Astrocyte (in vitro differentiated cells and primary cell): ENCODE data around the gene HOXD4. TPM values are rescaled to one million over a fixed set of nuclear protein-coding genes. Genes with fewer than 3 reads are reported as not detected.

Experiments
- DNase-seq: peaks from one replicate; pipeline ENCODE4 v3.0.0-alpha.2; 2010; ENCODE audit warnings: low read depth
- FAIRE-seq: peaks from 2 replicates; lab custom pipeline; 2011; peaks lifted over from hg19 to GRCh38; lab: Jason Lieb, UNC
- H2AFZ ChIP-seq: 2 replicates; pipeline ENCODE4 v1.6.0; 2012; ENCODE audit warnings: low read depth, low read length, inconsistent platforms
- H3K27ac ChIP-seq: 2 replicates; pipeline ENCODE4 v1.5.1; 2011; ENCODE audit warnings: low read depth, low read length, inconsistent platforms
- H3K27me3 ChIP-seq: 2 replicates; pipeline ENCODE4 v1.6.0; 2011; ENCODE audit warnings: low read length, inconsistent platforms; ENCODE audit not compliant: insufficient read depth
- H3K36me3 ChIP-seq: 2 replicates; pipeline ENCODE4 v1.5.1; 2011; ENCODE audit warnings: low read length, inconsistent platforms; ENCODE audit not compliant: insufficient read depth
- H3K4me1 ChIP-seq: 2 replicates; pipeline ENCODE4 v1.5.1; 2011; ENCODE audit warnings: low read length, inconsistent platforms; ENCODE audit not compliant: insufficient read depth
- H3K4me2 ChIP-seq: 2 replicates; pipeline ENCODE4 v1.6.0; 2012; ENCODE audit warnings: low read length, inconsistent platforms
- H3K4me3 ChIP-seq: 2 replicates; pipeline ENCODE4 v1.5.1; 2011; ENCODE audit warnings: low read depth, mild to moderate bottlenecking, low read length, inconsistent platforms; ENCODE audit not compliant: insufficient read depth
- H3K79me2 ChIP-seq: 2 replicates; pipeline ENCODE4 v1.6.0; 2012; ENCODE audit warnings: mild to moderate bottlenecking, low read length, inconsistent platforms; ENCODE audit not compliant: insufficient read depth
- H3K9ac ChIP-seq: 2 replicates; pipeline ENCODE4 v1.6.0; 2012; ENCODE audit warnings: mild to moderate bottlenecking, low read length, inconsistent platforms
- H3K9me3 ChIP-seq: 2 replicates; pipeline ENCODE4 v1.5.1; 2012; ENCODE audit warnings: low read depth, mild to moderate bottlenecking, low read length, inconsistent platforms; ENCODE audit not compliant: insufficient read depth
- H4K20me1 ChIP-seq: 2 replicates; pipeline ENCODE4 v1.6.0; 2012; ENCODE audit warnings: low read length, inconsistent platforms; ENCODE audit not compliant: insufficient read depth
- H3K27ac Mint-ChIP-seq: one replicate; pipeline ENCODE4 v1.8.0; 2021; ENCODE audit warnings: mild to moderate bottlenecking, mixed read lengths; ENCODE audit not compliant: unreplicated experiment
- H3K27me3 Mint-ChIP-seq: one replicate; pipeline ENCODE4 v1.8.0; 2021; ENCODE audit warnings: low read depth, mixed read lengths; ENCODE audit not compliant: unreplicated experiment
- H3K36me3 Mint-ChIP-seq: one replicate; pipeline ENCODE4 v1.8.0; 2021; ENCODE audit warnings: low read depth, mixed read lengths; ENCODE audit not compliant: unreplicated experiment
- H3K4me1 Mint-ChIP-seq: one replicate; pipeline ENCODE4 v1.8.0; 2021; ENCODE audit warnings: low read depth, mixed read lengths; ENCODE audit not compliant: unreplicated experiment
- H3K4me3 Mint-ChIP-seq: one replicate; pipeline ENCODE4 v1.8.0; 2021; ENCODE audit warnings: mild to moderate bottlenecking, moderate library complexity, mixed read lengths; ENCODE audit not compliant: unreplicated experiment
- H3K9me3 Mint-ChIP-seq: one replicate; pipeline ENCODE4 v1.8.0; 2021; ENCODE audit warnings: mild to moderate bottlenecking, mixed read lengths; ENCODE audit not compliant: unreplicated experiment
- CTCF ChIP-seq: IDR thresholded peaks from 2 replicates; pipeline ENCODE4 v1.5.1; 2011; ENCODE audit warnings: low read depth, mild to moderate bottlenecking, inconsistent platforms, low read length, moderate library complexity; ENCODE audit not compliant: insufficient read depth
- EZH2 ChIP-seq: IDR thresholded peaks from 2 replicates; pipeline ENCODE4 v1.6.1; 2012; ENCODE audit warnings: mild to moderate bottlenecking, low read length, inconsistent platforms; ENCODE audit not compliant: insufficient read depth
- total RNA-seq: library from RNA; stranded (reverse); gene quantifications from 2 replicates; pipeline ENCODE4 v1.2.1, GENCODE V29; 2021

The HOXD4 gene
- total RNA-seq, 1 donor from 2014 or later: not detected

- Mint-ChIP-seq H3K36me3 (peaks cover 2% of the 10 kb centered on the region), H3K9me3 (peaks cover 43% of the 10 kb centered on the region), H3K4me3 (no peak overlapping the region), H3K4me1 (no peaks in the 10 kb centered on the region), H3K27ac (no peak overlapping the region), H3K27me3 (peaks cover 94% of the 10 kb centered on the region)
- H2AFZ ChIP-seq: no peak overlapping the region
- DNase-seq (no peak), FAIRE-seq (no peak)
- no peak overlapping the region for H3K4me2 ChIP-seq
- no peaks in the 10 kb centered on the region for H4K20me1 ChIP-seq
- H3K79me2 ChIP-seq: no peaks in the 10 kb centered on the region
- no peak overlapping the region for H3K27ac ChIP-seq
- H3K36me3 ChIP-seq: no peaks in the 10 kb centered on the region
- H3K9me3 ChIP-seq: peaks cover 6% of the 10 kb centered on the region
- TF ChIP-seq EZH2 (no peak), CTCF (no peak)
- no peak overlapping the region for H3K9ac ChIP-seq
- H3K4me1 ChIP-seq: peaks cover 8% of the 10 kb centered on the region
- H3K4me3 ChIP-seq: no peak overlapping the region
- H3K27me3 ChIP-seq: peaks cover 78% of the 10 kb centered on the region
Observed at GRCh38 chr2:176142281-176142680, 9.1 kb upstream of the HOXD4 start.

- H3K4me1 ChIP-seq: peaks cover 5% of the 10 kb centered on the region
- no peak overlapping the region for H3K4me3 ChIP-seq
- Mint-ChIP-seq H3K27ac (no peak overlapping the region), H3K36me3 (peaks cover 3% of the 10 kb centered on the region), H3K4me1 (no peaks in the 10 kb centered on the region), H3K9me3 (peaks cover 46% of the 10 kb centered on the region), H3K27me3 (peaks cover 94% of the 10 kb centered on the region), H3K4me3 (no peak overlapping the region)
- no peaks in the 10 kb centered on the region for H3K36me3 ChIP-seq
- H2AFZ ChIP-seq: no peak overlapping the region
- no peak overlapping the region for H3K9ac ChIP-seq
- no peak overlapping the region for H3K4me2 ChIP-seq
- no peak for FAIRE-seq
- no peak overlapping the region for H3K27ac ChIP-seq
- no peaks in the 10 kb centered on the region for H3K79me2 ChIP-seq
- DNase-seq: no peak
- no peaks in the 10 kb centered on the region for H4K20me1 ChIP-seq
- TF ChIP-seq CTCF (no peak), EZH2 (no peak)
- no peaks in the 10 kb centered on the region for H3K9me3 ChIP-seq
- peaks cover 79% of the 10 kb centered on the region for H3K27me3 ChIP-seq
Observed at GRCh38 chr2:176145085-176145969, 6.0 kb upstream of the HOXD4 start.

GRCh38 chr2:176146101-176146500 is 5.2 kb upstream of the HOXD4 start:
- peaks cover 97% of the 10 kb centered on the region for H3K27me3 Mint-ChIP-seq
- DNase-seq: no peak
- TF ChIP-seq EZH2: no peak
- no peak for TF ChIP-seq CTCF
- Histone ChIP-seq H3K4me3 (no peak overlapping the region), H3K27me3 (peaks cover 79% of the 10 kb centered on the region), H3K4me2 (no peak overlapping the region), H2AFZ (no peak overlapping the region), H3K79me2 (no peaks in the 10 kb centered on the region), H3K27ac (no peak overlapping the region), H4K20me1 (no peaks in the 10 kb centered on the region), H3K9ac (no peak overlapping the region), H3K36me3 (no peaks in the 10 kb centered on the region), H3K9me3 (no peaks in the 10 kb centered on the region), H3K4me1 (no peaks in the 10 kb centered on the region)
- no peak overlapping the region for H3K4me3 Mint-ChIP-seq
- H3K27ac Mint-ChIP-seq: no peak overlapping the region
- peaks cover 48% of the 10 kb centered on the region for H3K9me3 Mint-ChIP-seq
- H3K36me3 Mint-ChIP-seq: peaks cover 3% of the 10 kb centered on the region
- FAIRE-seq: no peak
- H3K4me1 Mint-ChIP-seq: no peaks in the 10 kb centered on the region
